HCT116 (cell line): ENCODE data around the gene SPDYE18. TPM values are rescaled to one million over a fixed set of nuclear protein-coding genes. Genes with fewer than 3 reads are reported as not detected.
"Not testable (repeated sequence)": the region's sequence is repeated elsewhere in the genome, so short reads cannot be mapped to it uniquely, and the experiment has no call there.

ENCODE experiments used
- ATAC-seq: fragments of 200-7000 bp; cut with Tn5 transposase; 2 replicates; pipeline ENCODE4 v1.9.1; 2020; ENCODE audit warnings: mild to moderate bottlenecking, moderate library complexity
- Bru-seq: library from RNA; stranded (reverse); fragments of 400-500 nt; gene quantifications from one replicate; lab custom pipeline; 2021; lab: Mats Ljungman, UMichigan
- BruChase-seq, 2 experiments: library from RNA; stranded (reverse); fragments of 400-500 nt; gene quantifications; one replicate each; lab custom pipeline; 2021; lab: Mats Ljungman, UMichigan
- BruUV-seq: library from RNA; stranded (reverse); fragments of 400-500 nt; replicated peaks from 2 replicates; lab custom pipeline; 2021; lab: Mats Ljungman, UMichigan
- CTCF ChIA-PET: fragments of 300-600 bp; sonication (Branson Sonifier 250); formaldehyde crosslinking; loops from one replicate; lab custom pipeline; 2021; ENCODE audit warnings: antibody characterized with exemption; lab: Charles Lee
- POLR2A ChIA-PET: fragments of 300-600, 350-600 bp; sonication (Branson Sonifier 250); formaldehyde crosslinking; loops from one replicate; lab custom pipeline; 2021; ENCODE audit warnings: antibody characterized with exemption; lab: Charles Lee
- RAD21 ChIA-PET, 2 experiments: fragments of 300-600 bp; sonication (Branson Sonifier 250); formaldehyde crosslinking; loops; one replicate each; lab custom pipeline; 2023; ENCODE audit warnings: low total read pairs in 2 of 2; ENCODE audit not compliant: uncharacterized antibody in 2 of 2, unreplicated experiment in 2 of 2, low non-redundant PET in 1 of 2; lab: Charles Lee
- DNase-seq: peaks from one replicate; pipeline ENCODE4 v3.0.0-alpha.2; 2010; ENCODE audit warnings: low read depth, low spot score
- H2AFZ ChIP-seq: fragments of 200-600 bp; shearing (Covaris generic), sonication (generic); 2 replicates; pipeline ENCODE4 v1.6.1; 2017; ENCODE audit warnings: low read depth, mixed run types, mixed read lengths, antibody characterized with exemption, low read length; ENCODE audit not compliant: poor library complexity, severe bottlenecking
- H3K27ac ChIP-seq: 2 replicates; pipeline ENCODE4 v1.5.1; 2012; ENCODE audit warnings: low read depth, low read length
- H3K27me3 ChIP-seq: fragments of 200-600 bp; sonication (generic); 2 replicates; pipeline ENCODE4 v1.6.1; 2016; ENCODE audit warnings: mixed run types, low read length, mixed read lengths; ENCODE audit not compliant: insufficient read depth
- H3K36me3 ChIP-seq, 2 experiments: fragments of 200-500 bp in 1 of 2; fragments of 200-600 bp in 1 of 2; sonication (Bioruptor generic) in 1 of 2; sonication (generic) in 1 of 2; 2 replicates each; pipeline versions ENCODE4 v1.5.1 to v1.6.1; 2014 to 2016; ENCODE audit warnings: low read length in 2 of 2, inconsistent platforms in 1 of 2, mixed read lengths in 1 of 2, mixed run types in 1 of 2; ENCODE audit not compliant: insufficient read depth in 2 of 2, control insufficient read depth in 1 of 2
- H3K4me1 ChIP-seq, 2 experiments: fragments of 200-600 bp in 1 of 2; sonication (generic) in 1 of 2; 2 replicates each; pipeline versions ENCODE4 v1.5.1 to v1.6.1; 2012 to 2017; ENCODE audit warnings: low read length in 2 of 2, inconsistent platforms in 1 of 2, mild to moderate bottlenecking in 1 of 2, mixed read lengths in 1 of 2, mixed run types in 1 of 2, moderate library complexity in 1 of 2; ENCODE audit not compliant: insufficient read depth in 2 of 2, control insufficient read depth in 1 of 2
- H3K4me2 ChIP-seq: fragments of 200-600 bp; sonication (generic); 2 replicates; pipeline ENCODE4 v1.6.1; 2017; ENCODE audit warnings: mixed run types, low read length, mixed read lengths
- H3K4me3 ChIP-seq, 2 experiments: fragments of 200-600 bp in 1 of 2; sonication (generic) in 1 of 2; replicated peaks in 1 of 2; 2 replicates each; pipeline ENCODE4 v1.5.1; 2011 to 2016; ENCODE audit warnings: low read length in 2 of 2, control low read depth in 1 of 2, low read depth in 1 of 2, mild to moderate bottlenecking in 1 of 2, mixed read lengths in 1 of 2, mixed run types in 1 of 2
- H3K79me2 ChIP-seq: fragments of 200-600 bp; sonication (generic); 2 replicates; pipeline ENCODE4 v1.6.1; 2017; ENCODE audit warnings: mild to moderate bottlenecking, mixed run types, low read length, moderate library complexity, mixed read lengths; ENCODE audit not compliant: insufficient read depth
- H3K9ac ChIP-seq: fragments of 200-600 bp; sonication (generic); 2 replicates; pipeline ENCODE4 v1.6.1; 2016; ENCODE audit warnings: low read length, mixed read lengths
- H3K9me2 ChIP-seq: fragments of 200-600 bp; sonication (generic), shearing (Covaris generic); 2 replicates; pipeline ENCODE4 v1.6.1; 2017; ENCODE audit warnings: mixed run types, mild to moderate bottlenecking, moderate library complexity; ENCODE audit not compliant: insufficient read depth
- H3K9me3 ChIP-seq, 2 experiments: fragments of 200-500 bp in 1 of 2; fragments of 200-600 bp in 1 of 2; sonication (Bioruptor generic) in 1 of 2; sonication (generic) in 1 of 2; 2 replicates each; pipeline ENCODE4 v1.6.1; 2014 to 2017; ENCODE audit warnings: low read length in 2 of 2, mixed read lengths in 2 of 2, inconsistent platforms in 1 of 2, low read depth in 1 of 2, mild to moderate bottlenecking in 1 of 2, mixed run types in 1 of 2, moderate library complexity in 1 of 2; ENCODE audit not compliant: control insufficient read depth in 1 of 2, insufficient read depth in 1 of 2
- H4K20me1 ChIP-seq: fragments of 200-600 bp; sonication (generic), shearing (Covaris generic); 2 replicates; pipeline ENCODE4 v1.6.1; 2017; ENCODE audit warnings: mixed run types, mild to moderate bottlenecking, moderate library complexity; ENCODE audit not compliant: insufficient read depth
- intact Hi-C: fragments of 100-400 bp; cut with micrococcal nuclease; formaldehyde crosslinking; loops from 2 replicates; pipeline ENCODE4 v1.10.0; 2022
- long read RNA-seq: library from polyadenylated mRNA; unstranded; transcript quantifications from one replicate; pipeline ENCODE4 v2.0.0, GENCODE V29; 2021; ENCODE audit not compliant: unreplicated experiment
- polyA plus RNA-seq: library from polyadenylated mRNA; unstranded; fragments of >200 nt; gene quantifications from 2 replicates; pipeline ENCODE4 v1.2.1, GENCODE V29; 2012; ENCODE audit warnings: missing spikeins
- total RNA-seq: library from RNA; stranded (reverse); gene quantifications from one replicate; pipeline ENCODE4 v1.2.1, GENCODE V29; 2021; ENCODE audit not compliant: unreplicated experiment

SPDYE18 gene
- total RNA-seq, result 0.37 TPM
- polyA plus RNA-seq, result 0.12 TPM in 1 of 2 replicates, not detected in the other
- Bru-seq, nascent RNA, result percentile 17 among the genes with signal in this experiment
- BruChase-seq, experiment 1, labeled RNA remaining after a 6-hour chase, result percentile 6 among the genes with signal in this experiment
- BruChase-seq, experiment 2, labeled RNA remaining after a 2-hour chase, result percentile 9 among the genes with signal in this experiment
- long read RNA-seq, partial matches to known transcripts, result 0 of 3 reads
- long read RNA-seq, other reads (novel, unspliced or antisense), result 3 of 3 reads

GRCh38 chr7:77062557-77062956 is at the start of gene SPDYE18:
SPDYE18 (minus strand) TSS chr7:77062558; CDS start chr7:77060512, 2,046 bp downstream.
- H3K4me3 ChIP-seq, BruUV-seq, H3K9me3 ChIP-seq, H3K9ac ChIP-seq, RAD21 ChIA-PET, CTCF ChIA-PET, H3K79me2 ChIP-seq, H3K4me1 ChIP-seq, H3K27ac ChIP-seq, ATAC-seq, H3K36me3 ChIP-seq, H3K4me2 ChIP-seq, POLR2A ChIA-PET, H4K20me1 ChIP-seq, H2AFZ ChIP-seq, H3K27me3 ChIP-seq, intact Hi-C loops, H3K9me2 ChIP-seq, DNase-seq: not testable (repeated sequence)

GRCh38 chr7:77108362-77108761 is 46.0 kb upstream of the SPDYE18 start:
- H3K36me3 ChIP-seq, H3K27ac ChIP-seq, POLR2A ChIA-PET, H3K27me3 ChIP-seq, CTCF ChIA-PET, H4K20me1 ChIP-seq, H3K79me2 ChIP-seq, H3K9me2 ChIP-seq, H3K4me1 ChIP-seq, H2AFZ ChIP-seq, BruUV-seq, H3K4me2 ChIP-seq, ATAC-seq, H3K9ac ChIP-seq, DNase-seq, intact Hi-C loops, H3K4me3 ChIP-seq, H3K9me3 ChIP-seq, RAD21 ChIA-PET: not testable (repeated sequence)

- H3K9me2 ChIP-seq, H3K36me3 ChIP-seq, BruUV-seq, H3K9ac ChIP-seq, H4K20me1 ChIP-seq, H3K27me3 ChIP-seq, H3K79me2 ChIP-seq, ATAC-seq, POLR2A ChIA-PET, CTCF ChIA-PET, H3K27ac ChIP-seq, DNase-seq, H3K4me2 ChIP-seq, H3K4me3 ChIP-seq, H2AFZ ChIP-seq, H3K9me3 ChIP-seq, H3K4me1 ChIP-seq, RAD21 ChIA-PET, intact Hi-C loops: not testable (repeated sequence)
These were observed 45.3 kb upstream of the SPDYE18 start for GRCh38 chr7:77107659-77108058.

- H3K9me2 ChIP-seq, RAD21 ChIA-PET, H4K20me1 ChIP-seq, H3K79me2 ChIP-seq, H3K27ac ChIP-seq, DNase-seq, CTCF ChIA-PET, H3K4me2 ChIP-seq, H3K27me3 ChIP-seq, intact Hi-C loops, H3K9me3 ChIP-seq, H3K4me1 ChIP-seq, ATAC-seq, H3K36me3 ChIP-seq, POLR2A ChIA-PET, BruUV-seq, H2AFZ ChIP-seq, H3K9ac ChIP-seq, H3K4me3 ChIP-seq: not testable (repeated sequence)
These were observed 43.5 kb upstream of the SPDYE18 start for GRCh38 chr7:77105904-77106303.
